AG10803 (cell line): Measurements from ENCODE around the gene CNOT9.

Source experiments
- DNase-seq: peaks from one replicate; pipeline ENCODE4 v3.0.0; 2010; ENCODE audit warnings: low read depth
- H3K4me3 ChIP-seq: 2 replicates; pipeline ENCODE4 v1.5.1; 2011; ENCODE audit warnings: mild to moderate bottlenecking, low read length, control low read depth
- CTCF ChIP-seq: conservative IDR thresholded peaks from 2 replicates; pipeline ENCODE4 v1.5.1; 2011; ENCODE audit warnings: mild to moderate bottlenecking, low read length, control low read depth, inconsistent platforms

The CNOT9 gene

GRCh38 chr2:218643751-218644310, 75.2 kb downstream of the CNOT9 start:
- no peak overlapping the region for H3K4me3 ChIP-seq
- no peak for TF ChIP-seq CTCF
- DNase-seq = no peak

GRCh38 chr2:218644721-218645120, 76.1 kb downstream of the CNOT9 start:
- no peak for DNase-seq
- no peak overlapping the region for H3K4me3 ChIP-seq
- no peak for TF ChIP-seq CTCF

GRCh38 chr2:218645126-218645525, 76.5 kb downstream of the CNOT9 start:
- peak; percentile 36 for DNase-seq

More at GRCh38 chr2:218645126-218645525, 76.5 kb downstream of the CNOT9 start:
- no peak for TF ChIP-seq CTCF
- no peak overlapping the region for H3K4me3 ChIP-seq
